ENCODE results near the gene TCTN3.
A peak's percentile ranks its signal among the peaks of the same experiment; 100 is the strongest.
"Not testable (repeated sequence)": the region's sequence is repeated elsewhere in the genome, so short reads cannot be mapped to it uniquely, and the experiment has no call there.

TCTN3 gene

GRCh38 chr10:95693668-95694534, at the start of gene TCTN3:
TCTN3 (minus strand) TSS chr10:95693927; CDS start chr10:95693899, 28 bp downstream.
- peak; percentile 87 to 97 (median 90) for DNase-seq

- no peak for DNase-seq
These were observed 49.3 kb upstream of the TCTN3 start for GRCh38 chr10:95742962-95743535.

GRCh38 chr10:95742485-95742884, 48.8 kb upstream of the TCTN3 start:
- DNase-seq: no peak

- DNase-seq: no peak
These were observed 48.2 kb upstream of the TCTN3 start for GRCh38 chr10:95741807-95742467.

GRCh38 chr10:95739056-95739455, 45.3 kb upstream of the TCTN3 start:
- no peak for DNase-seq

GRCh38 chr10:95732907-95733306, 39.2 kb upstream of the TCTN3 start:
- DNase-seq: not testable (repeated sequence)

GRCh38 chr10:95730233-95730632, 36.5 kb upstream of the TCTN3 start:
- DNase-seq: no peak

GRCh38 chr10:95729323-95730055, 35.8 kb upstream of the TCTN3 start:
- DNase-seq: no peak

- no peak for DNase-seq
These were observed 34.8 kb upstream of the TCTN3 start for GRCh38 chr10:95728526-95728925.

- DNase-seq: not testable (repeated sequence)
These were observed 28.8 kb upstream of the TCTN3 start for GRCh38 chr10:95722496-95722895.

- DNase-seq: not testable (repeated sequence)
These were observed 27.0 kb upstream of the TCTN3 start for GRCh38 chr10:95720745-95721144.

- no peak for DNase-seq
These were observed 23.1 kb upstream of the TCTN3 start for GRCh38 chr10:95716866-95717265.

GRCh38 chr10:95716466-95716865, 22.7 kb upstream of the TCTN3 start:
- DNase-seq: no peak

GRCh38 chr10:95711492-95711891, 17.8 kb upstream of the TCTN3 start:
- no peak for DNase-seq

- DNase-seq: no peak
These were observed 13.3 kb upstream of the TCTN3 start for GRCh38 chr10:95706990-95707389.

GRCh38 chr10:95706573-95706972, 12.8 kb upstream of the TCTN3 start:
- DNase-seq: no peak

- DNase-seq: no peak
These were observed 4.7 kb upstream of the TCTN3 start for GRCh38 chr10:95698415-95698814.

GRCh38 chr10:95697429-95697828, 3.7 kb upstream of the TCTN3 start:
- DNase-seq: no peak

GRCh38 chr10:95694665-95695064, 938 bp upstream of the TCTN3 start:
- DNase-seq: no peak

GRCh38 chr10:95693071-95693667, 558 bp downstream of the TCTN3 start:
- DNase-seq: no peak

- DNase-seq: no peak
These were observed 2.4 kb downstream of the TCTN3 start for GRCh38 chr10:95691281-95691680.

- DNase-seq: no peak
These were observed 5.1 kb downstream of the TCTN3 start for GRCh38 chr10:95688648-95689047.

GRCh38 chr10:95683966-95684365, 9.8 kb downstream of the TCTN3 start:
- no peak for DNase-seq

Measured in activated naive CD4-positive, alpha-beta T cell (primary cell).